GM23338 (cell line): ENCODE data around the gene ORC2.

ENCODE experiments used
- EZH2 ChIP-seq: fragments of 200-600 bp; sonication (generic); IDR thresholded peaks from one replicate; pipeline ENCODE4 v1.8.0; 2017; ENCODE audit warnings: antibody characterized with exemption, mild to moderate bottlenecking, low read depth; ENCODE audit not compliant: unreplicated experiment
- STAT1 ChIP-seq: IDR thresholded peaks from one replicate; pipeline ENCODE4 v1.6.1; 2016; ENCODE audit warnings: antibody characterized with exemption; ENCODE audit not compliant: unreplicated experiment
- TF ChIP-seq, protein P1 (sequence below), 2 experiments: fragments of 200-600 bp in 1 of 2; sonication (generic) in 1 of 2; conservative IDR thresholded peaks; 2 replicates each; pipeline versions ENCODE4 v1.5.1 to v1.6.1; 2016 to 2017; ENCODE audit warnings: antibody characterized with exemption in 2 of 2, low read depth in 2 of 2, mild to moderate bottlenecking in 2 of 2, moderate library complexity in 1 of 2

DNA sequence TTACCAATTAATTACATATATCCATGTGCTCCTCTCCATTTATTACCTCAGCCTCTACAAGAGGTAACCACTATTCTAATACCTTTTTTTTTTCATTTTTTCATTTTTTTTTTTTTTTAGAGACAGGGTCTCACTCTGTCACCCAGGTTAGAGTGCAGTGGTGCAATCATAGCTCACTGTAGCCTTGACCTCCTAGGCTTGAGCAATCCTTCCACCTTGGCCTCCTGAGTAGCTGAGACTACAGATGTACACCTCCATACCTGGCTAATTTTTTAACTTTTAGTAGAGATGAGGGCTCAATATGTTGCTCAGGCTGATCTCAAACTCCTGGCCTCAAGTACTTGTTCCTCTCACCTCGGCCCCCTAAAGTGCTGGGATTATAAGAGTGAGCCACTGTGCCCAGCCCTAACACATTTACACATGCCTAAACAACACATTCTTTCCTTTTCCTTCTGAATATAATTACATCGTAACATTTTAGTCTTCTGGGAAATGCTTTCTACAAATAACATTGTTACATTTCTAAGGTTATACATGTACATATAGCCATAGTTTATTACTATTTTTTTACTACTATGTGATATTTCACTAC is 85.1 kb downstream of the ORC2 start:
- TF ChIP-seq, protein P1, sequence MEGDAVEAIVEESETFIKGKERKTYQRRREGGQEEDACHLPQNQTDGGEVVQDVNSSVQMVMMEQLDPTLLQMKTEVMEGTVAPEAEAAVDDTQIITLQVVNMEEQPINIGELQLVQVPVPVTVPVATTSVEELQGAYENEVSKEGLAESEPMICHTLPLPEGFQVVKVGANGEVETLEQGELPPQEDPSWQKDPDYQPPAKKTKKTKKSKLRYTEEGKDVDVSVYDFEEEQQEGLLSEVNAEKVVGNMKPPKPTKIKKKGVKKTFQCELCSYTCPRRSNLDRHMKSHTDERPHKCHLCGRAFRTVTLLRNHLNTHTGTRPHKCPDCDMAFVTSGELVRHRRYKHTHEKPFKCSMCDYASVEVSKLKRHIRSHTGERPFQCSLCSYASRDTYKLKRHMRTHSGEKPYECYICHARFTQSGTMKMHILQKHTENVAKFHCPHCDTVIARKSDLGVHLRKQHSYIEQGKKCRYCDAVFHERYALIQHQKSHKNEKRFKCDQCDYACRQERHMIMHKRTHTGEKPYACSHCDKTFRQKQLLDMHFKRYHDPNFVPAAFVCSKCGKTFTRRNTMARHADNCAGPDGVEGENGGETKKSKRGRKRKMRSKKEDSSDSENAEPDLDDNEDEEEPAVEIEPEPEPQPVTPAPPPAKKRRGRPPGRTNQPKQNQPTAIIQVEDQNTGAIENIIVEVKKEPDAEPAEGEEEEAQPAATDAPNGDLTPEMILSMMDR (conservative IDR thresholded peaks at IDR 0.05; ENCODE audit: low read depth in 2 of 2), result no peak
- no peak for TF ChIP-seq STAT1
- TF ChIP-seq EZH2, result no peak
